MM.1S (cell line): Measurements from ENCODE around the gene CMTM4.
"Not testable (repeated sequence)": the region's sequence is repeated elsewhere in the genome, so short reads cannot be mapped to it uniquely, and the experiment has no call there.

ENCODE experiments used
- DNase-seq: peaks from one replicate; pipeline ENCODE4 v3.0.0-alpha.2; 2015
- H2AFZ ChIP-seq: fragments of 300-600 bp; sonication (generic); 2 replicates; pipeline ENCODE4 v1.6.0; 2016; ENCODE audit warnings: antibody characterized with exemption, low read length
- H3F3A ChIP-seq: fragments of 300-600 bp; sonication (generic); 2 replicates; pipeline ENCODE4 v1.6.1; 2016; ENCODE audit warnings: mild to moderate bottlenecking, antibody characterized with exemption, low read length, moderate library complexity, mixed read lengths; ENCODE audit not compliant: insufficient read depth
- H3K27ac ChIP-seq: fragments of 300-600 bp; sonication (generic); 2 replicates; pipeline ENCODE4 v1.5.1; 2016; ENCODE audit warnings: mild to moderate bottlenecking, low read length
- H3K27me3 ChIP-seq: fragments of 300-600 bp; sonication (generic); replicated peaks from 2 replicates; pipeline ENCODE4 v1.6.0; 2016; ENCODE audit warnings: low read length; ENCODE audit not compliant: insufficient read depth
- H3K36me3 ChIP-seq: fragments of 300-600 bp; sonication (generic); replicated peaks from 2 replicates; pipeline ENCODE4 v1.6.1; 2016; ENCODE audit warnings: mild to moderate bottlenecking, low read length, mixed read lengths; ENCODE audit not compliant: insufficient read depth
- H3K4me1 ChIP-seq: fragments of 300-600 bp; sonication (generic); 2 replicates; pipeline ENCODE4 v1.6.1; 2016; ENCODE audit warnings: low read length, mixed read lengths
- H3K4me2 ChIP-seq: fragments of 300-600 bp; sonication (generic); 2 replicates; pipeline ENCODE4 v1.6.0; 2016; ENCODE audit warnings: low read depth, low read length
- H3K4me3 ChIP-seq: fragments of 300-600 bp; sonication (generic); 2 replicates; pipeline ENCODE4 v1.5.1; 2016; ENCODE audit warnings: low read length, mixed read lengths
- H3K79me2 ChIP-seq: fragments of 300-600 bp; sonication (generic); 2 replicates; pipeline ENCODE4 v1.6.1; 2016; ENCODE audit warnings: mixed run types, low read length, mixed read lengths
- H3K9ac ChIP-seq: fragments of 300-600 bp; sonication (generic); 2 replicates; pipeline ENCODE4 v1.6.1; 2016; ENCODE audit warnings: low read length, mixed read lengths
- H3K9me2 ChIP-seq: fragments of 300-600 bp; sonication (generic); replicated peaks from 2 replicates; pipeline ENCODE4 v1.6.1; 2016; ENCODE audit warnings: mild to moderate bottlenecking, low read length, mixed read lengths; ENCODE audit not compliant: insufficient read depth
- H3K9me3 ChIP-seq: fragments of 300-600 bp; sonication (generic); replicated peaks from 2 replicates; pipeline ENCODE4 v1.6.1; 2016; ENCODE audit warnings: mild to moderate bottlenecking, low read length, mixed read lengths; ENCODE audit not compliant: insufficient read depth
- H4K20me1 ChIP-seq: fragments of 300-600 bp; sonication (generic); 2 replicates; pipeline ENCODE4 v1.6.1; 2016; ENCODE audit warnings: mild to moderate bottlenecking, low read length, moderate library complexity, mixed read lengths; ENCODE audit not compliant: insufficient read depth
- CTCF ChIP-seq: fragments of 300-600 bp; sonication (generic); IDR thresholded peaks from 2 replicates; pipeline ENCODE4 v1.5.1; 2016; ENCODE audit warnings: antibody characterized with exemption, low read length, mixed read lengths
- EZH2 ChIP-seq: fragments of 300-600 bp; sonication (generic); optimal IDR thresholded peaks from 2 replicates; pipeline ENCODE3; 2017; ENCODE audit warnings: low read depth, mild to moderate bottlenecking, antibody characterized with exemption, low read length, mixed read lengths
- EZH2phosphoT487 ChIP-seq: fragments of 300-600 bp; sonication (generic); IDR thresholded peaks from 2 replicates; pipeline ENCODE4 v1.6.1; 2018; ENCODE audit warnings: antibody characterized with exemption, low read length

Gene CMTM4

DNA sequence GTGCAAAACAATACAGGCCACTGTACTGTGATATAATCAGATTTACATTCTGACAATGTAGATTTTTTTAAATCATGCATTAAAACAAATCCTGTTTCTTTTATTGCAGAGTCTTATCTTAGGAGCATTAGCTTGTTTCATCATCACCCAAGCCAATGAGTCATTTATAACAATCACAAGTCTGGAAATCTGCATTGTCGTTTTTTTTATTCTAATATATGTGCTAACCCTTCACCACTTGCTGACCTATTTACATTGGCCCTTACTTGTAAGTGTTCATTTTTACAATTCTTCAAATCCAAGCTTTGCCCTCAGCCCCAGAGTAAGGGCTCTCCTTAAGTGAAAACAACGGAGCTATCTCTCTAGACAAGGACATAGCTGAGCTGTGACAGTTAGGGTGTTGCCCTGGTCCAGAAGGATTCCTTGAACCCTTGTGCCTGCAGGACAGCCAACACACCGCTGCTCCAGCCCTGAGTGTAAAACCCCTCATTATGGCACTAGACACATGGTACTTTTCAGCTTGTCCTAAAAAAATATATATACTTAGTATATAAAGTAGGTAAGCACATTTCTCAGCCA is 126.6 kb downstream of the CMTM4 start:
- Histone ChIP-seq H4K20me1 (no peaks in the 10 kb centered on the region), H3K79me2 (peaks cover 15% of the 10 kb centered on the region), H3K36me3 (0 out of 2 replicates have a peak, but pooled peaks cover 4% of the 10 kb centered on the region), H2AFZ (no peak overlapping the region), H3K4me1 (no peaks in the 10 kb centered on the region), H3K27me3 (no peaks in the 10 kb centered on the region), H3K9me2 (no peaks in the 10 kb centered on the region), H3K4me2 (no peak overlapping the region), H3K27ac (no peak overlapping the region), H3F3A (0 out of 2 replicates have a peak, but pooled peaks cover 5% of the 10 kb centered on the region), H3K9me3 (no peaks in the 10 kb centered on the region), H3K9ac (no peak overlapping the region), H3K4me3 (no peak overlapping the region)
- DNase-seq, result no peak
- TF ChIP-seq EZH2, result no peak
- TF ChIP-seq CTCF, result no peak
- no peak for TF ChIP-seq EZH2phosphoT487

- no peak overlapping the region for H3K4me2 ChIP-seq
These were observed 127.4 kb downstream of the CMTM4 start for GRCh38 chr16:66569131-66569530.

DNA sequence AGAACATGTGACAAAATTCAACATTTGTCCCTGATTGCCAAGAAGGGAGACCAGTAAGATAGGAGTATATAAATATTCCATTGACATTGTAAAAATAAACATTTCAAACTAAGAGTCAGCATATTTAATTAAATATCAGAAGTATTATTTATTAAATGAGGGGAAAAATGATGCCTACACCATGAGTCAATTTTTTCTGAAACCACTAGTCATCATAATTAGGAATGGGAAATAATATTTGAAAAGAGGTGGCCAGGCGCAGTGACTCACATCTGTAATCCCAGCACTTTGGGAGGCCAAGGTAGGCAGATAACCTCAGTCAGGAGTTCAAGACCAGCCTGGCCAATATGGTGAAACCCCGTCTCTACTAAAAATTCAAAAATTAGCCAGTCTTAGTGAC is 128.2 kb downstream of the CMTM4 start:
- no peak overlapping the region for H3K4me2 ChIP-seq
- H3F3A ChIP-seq, result 0 out of 2 replicates have a peak, but pooled peaks cover 5% of the 10 kb centered on the region
- TF ChIP-seq CTCF, result no peak
- TF ChIP-seq EZH2phosphoT487, result no peak
- TF ChIP-seq EZH2, result no peak
- H3K27ac ChIP-seq, result no peak overlapping the region
- H2AFZ ChIP-seq, result no peak overlapping the region
- H3K9ac ChIP-seq, result no peak overlapping the region
- no peaks in the 10 kb centered on the region for H3K9me2 ChIP-seq
- no peaks in the 10 kb centered on the region for H4K20me1 ChIP-seq
- H3K4me3 ChIP-seq, result no peak overlapping the region
- no peaks in the 10 kb centered on the region for H3K4me1 ChIP-seq
- peaks cover 27% of the 10 kb centered on the region for H3K79me2 ChIP-seq
- no peak for DNase-seq
- no peaks in the 10 kb centered on the region for H3K27me3 ChIP-seq
- peaks cover 14% of the 10 kb centered on the region for H3K36me3 ChIP-seq
- no peaks in the 10 kb centered on the region for H3K9me3 ChIP-seq

More at GRCh38 chr16:66569131-66569530, 127.4 kb downstream of the CMTM4 start:
- Histone ChIP-seq H3K27ac (no peak overlapping the region), H3K27me3 (no peaks in the 10 kb centered on the region), H4K20me1 (no peaks in the 10 kb centered on the region), H3K9me3 (no peaks in the 10 kb centered on the region), H3K79me2 (peaks cover 19% of the 10 kb centered on the region), H3K36me3 (peaks cover 9% of the 10 kb centered on the region; the same call in 1 of the 2 replicates), H3F3A (0 out of 2 replicates have a peak, but pooled peaks cover 5% of the 10 kb centered on the region), H3K4me3 (no peak overlapping the region), H3K4me1 (no peaks in the 10 kb centered on the region), H3K9ac (no peak overlapping the region), H2AFZ (no peak overlapping the region), H3K9me2 (no peaks in the 10 kb centered on the region)
- TF ChIP-seq EZH2 (no peak), EZH2phosphoT487 (no peak), CTCF (no peak)
- DNase-seq, result no peak

GRCh38 chr16:66567270-66567669 is 129.3 kb downstream of the CMTM4 start:
- not testable (repeated sequence) for H3K4me1 ChIP-seq, H3K9me3 ChIP-seq, H3K4me2 ChIP-seq, H3K27ac ChIP-seq, DNase-seq, H3K27me3 ChIP-seq, H3K4me3 ChIP-seq, H3K9ac ChIP-seq, H3F3A ChIP-seq, H2AFZ ChIP-seq, H4K20me1 ChIP-seq, H3K9me2 ChIP-seq
- Histone ChIP-seq H3K36me3 (peaks cover 18% of the 10 kb centered on the region), H3K79me2 (peaks cover 38% of the 10 kb centered on the region)
